ENCODE measurements around the gene TSPOAP1.

DNA sequence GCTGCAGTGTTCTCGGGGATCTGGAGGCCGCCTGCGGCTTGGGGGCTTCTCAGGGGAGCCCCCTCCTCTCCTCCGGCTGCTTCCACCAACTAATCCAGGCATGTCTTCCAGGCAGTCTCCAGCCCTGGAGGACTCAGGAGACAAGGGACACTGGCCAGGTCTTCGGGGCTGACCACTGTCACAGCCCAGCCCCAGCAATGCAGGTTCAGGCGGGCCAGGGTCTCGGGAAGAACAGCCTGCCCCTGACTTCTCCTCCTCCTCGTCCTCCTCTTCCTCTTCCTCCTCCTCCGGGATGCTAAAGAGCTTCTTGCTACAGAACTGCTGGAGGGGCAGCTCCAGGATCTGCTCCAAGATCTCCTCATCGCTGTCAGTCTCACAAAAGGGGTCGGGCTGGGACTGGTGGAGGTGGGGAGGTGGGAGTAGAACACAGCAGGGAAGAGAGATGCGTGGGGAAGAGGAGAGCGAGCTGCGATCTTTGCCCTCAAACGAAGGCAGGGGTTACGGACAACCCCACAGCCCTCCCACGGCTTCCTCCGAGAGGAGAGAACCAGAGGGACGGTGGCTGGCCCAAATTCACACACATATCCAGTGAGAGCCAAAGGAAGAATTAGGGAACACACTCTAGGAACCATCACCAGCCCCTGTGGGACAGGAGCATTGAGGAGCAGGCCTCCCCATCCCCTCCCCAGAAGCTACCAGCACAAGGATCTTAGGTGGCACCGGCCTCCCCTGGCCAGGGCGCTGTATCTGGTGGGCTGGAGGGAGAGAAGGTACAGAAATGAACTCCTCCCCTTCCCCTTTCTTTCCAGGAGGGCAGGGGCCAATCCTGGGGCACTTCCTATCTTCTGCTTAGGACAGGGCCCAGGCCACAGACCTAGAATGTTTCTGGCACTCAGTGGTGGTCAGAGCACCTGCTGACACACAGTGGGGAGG, 19.3 kb downstream of the TSPOAP1 start:
- TF ChIP-seq, protein P1, sequence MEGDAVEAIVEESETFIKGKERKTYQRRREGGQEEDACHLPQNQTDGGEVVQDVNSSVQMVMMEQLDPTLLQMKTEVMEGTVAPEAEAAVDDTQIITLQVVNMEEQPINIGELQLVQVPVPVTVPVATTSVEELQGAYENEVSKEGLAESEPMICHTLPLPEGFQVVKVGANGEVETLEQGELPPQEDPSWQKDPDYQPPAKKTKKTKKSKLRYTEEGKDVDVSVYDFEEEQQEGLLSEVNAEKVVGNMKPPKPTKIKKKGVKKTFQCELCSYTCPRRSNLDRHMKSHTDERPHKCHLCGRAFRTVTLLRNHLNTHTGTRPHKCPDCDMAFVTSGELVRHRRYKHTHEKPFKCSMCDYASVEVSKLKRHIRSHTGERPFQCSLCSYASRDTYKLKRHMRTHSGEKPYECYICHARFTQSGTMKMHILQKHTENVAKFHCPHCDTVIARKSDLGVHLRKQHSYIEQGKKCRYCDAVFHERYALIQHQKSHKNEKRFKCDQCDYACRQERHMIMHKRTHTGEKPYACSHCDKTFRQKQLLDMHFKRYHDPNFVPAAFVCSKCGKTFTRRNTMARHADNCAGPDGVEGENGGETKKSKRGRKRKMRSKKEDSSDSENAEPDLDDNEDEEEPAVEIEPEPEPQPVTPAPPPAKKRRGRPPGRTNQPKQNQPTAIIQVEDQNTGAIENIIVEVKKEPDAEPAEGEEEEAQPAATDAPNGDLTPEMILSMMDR (conservative IDR thresholded peaks at IDR 0.05; ENCODE audit: low read length): no peak
- TF ChIP-seq EZH2phosphoT487 (IDR thresholded peaks at IDR 0.05; ENCODE audit: borderline replicate concordance): no peak
